Measurements from ENCODE around the gene MUSTN1.

The MUSTN1 gene

DNA sequence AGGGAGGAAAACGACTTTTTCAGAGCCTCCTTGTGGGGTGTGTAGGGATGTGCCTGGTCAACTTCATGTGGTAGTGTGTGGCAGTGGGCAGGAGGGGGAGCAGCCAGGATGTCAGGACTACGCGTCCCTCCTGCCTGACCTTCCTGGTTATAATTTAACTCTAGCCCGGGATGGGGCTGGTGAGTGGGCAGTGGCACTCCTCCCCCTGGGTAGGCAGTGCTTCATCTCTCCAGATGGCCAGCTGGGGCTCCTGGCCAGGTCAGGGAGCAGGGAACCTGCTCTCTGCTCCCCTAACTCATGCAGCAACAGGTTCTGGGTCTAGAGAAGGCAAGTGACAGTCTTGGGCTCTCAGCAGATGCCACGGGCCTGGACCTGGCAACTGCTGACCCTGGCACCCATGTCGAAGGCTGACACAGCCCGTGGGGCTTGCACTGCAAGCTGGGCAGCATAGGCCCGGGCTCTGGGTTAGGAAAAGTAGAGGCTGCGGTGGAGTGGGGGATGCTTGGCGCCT, 6.9 kb downstream of the MUSTN1 start:
- Histone ChIP-seq H3K27me3 (ENCODE audit: control insufficient read depth in 5 of 5, insufficient read depth in 4 of 5, low read length in 5 of 5) (peaks cover 0 to 3% (median 0%) of the 10 kb centered on the region in 5 donors), H3K9me3 (ENCODE audit: control insufficient read depth in 5 of 5, low read length in 5 of 5) (no peaks in the 10 kb centered on the region), H3K4me1 (ENCODE audit: control insufficient read depth in 5 of 5, insufficient read depth in 5 of 5, low read length in 5 of 5) (peaks cover 6 to 17% (median 16%) of the 10 kb centered on the region in 5 donors), H3K27ac (ENCODE audit: low read depth, low read length) (no peak overlapping the region), H3K4me3 (ENCODE audit: low read depth in 1 of 5, low read length in 5 of 5) (no peak overlapping the region), H3K9ac (ENCODE audit: low read length in 5 of 5) (no peak overlapping the region), H3K36me3 (ENCODE audit: control insufficient read depth in 5 of 5, insufficient read depth in 5 of 5, low read length in 5 of 5) (peaks cover 0 to 13% (median 6%) of the 10 kb centered on the region in 5 donors)

- peaks cover 0 to 3% (median 0%) of the 10 kb centered on the region in 5 donors for H3K27me3 ChIP-seq (ENCODE audit: control insufficient read depth in 5 of 5, insufficient read depth in 4 of 5, low read length in 5 of 5)
- peaks cover 0 to 13% (median 6%) of the 10 kb centered on the region in 5 donors for H3K36me3 ChIP-seq (ENCODE audit: control insufficient read depth in 5 of 5, insufficient read depth in 5 of 5, low read length in 5 of 5)
- no peaks in the 10 kb centered on the region for H3K9me3 ChIP-seq (ENCODE audit: control insufficient read depth in 5 of 5, low read length in 5 of 5)
- peaks cover 6 to 16% (median 15%) of the 10 kb centered on the region in 5 donors for H3K4me1 ChIP-seq (ENCODE audit: control insufficient read depth in 5 of 5, insufficient read depth in 5 of 5, low read length in 5 of 5)
- H3K27ac ChIP-seq (ENCODE audit: low read depth, low read length) = no peak overlapping the region
- H3K4me3 ChIP-seq (ENCODE audit: low read depth in 1 of 5, low read length in 5 of 5) = no peak overlapping the region
- H3K9ac ChIP-seq (ENCODE audit: low read length in 5 of 5) = no peak overlapping the region
Observed at GRCh38 chr3:52827441-52827840, 7.4 kb downstream of the MUSTN1 start.

GRCh38 chr3:52824037-52824436, 10.8 kb downstream of the MUSTN1 start:
- H3K4me1 ChIP-seq (ENCODE audit: control insufficient read depth in 5 of 5, insufficient read depth in 5 of 5, low read length in 5 of 5) = peaks cover 0 to 2% (median 0%) of the 10 kb centered on the region in 5 donors
- H3K9me3 ChIP-seq (ENCODE audit: control insufficient read depth in 5 of 5, low read length in 5 of 5) = no peaks in the 10 kb centered on the region
- no peak overlapping the region for H3K9ac ChIP-seq (ENCODE audit: low read length in 5 of 5)
- H3K36me3 ChIP-seq (ENCODE audit: control insufficient read depth in 5 of 5, insufficient read depth in 5 of 5, low read length in 5 of 5) = peaks cover 0 to 13% (median 6%) of the 10 kb centered on the region in 5 donors
- no peak overlapping the region for H3K4me3 ChIP-seq (ENCODE audit: low read depth in 1 of 5, low read length in 5 of 5)
- peaks cover 0 to 3% (median 0%) of the 10 kb centered on the region in 5 donors for H3K27me3 ChIP-seq (ENCODE audit: control insufficient read depth in 5 of 5, insufficient read depth in 4 of 5, low read length in 5 of 5)
- no peak overlapping the region for H3K27ac ChIP-seq (ENCODE audit: low read depth, low read length)

DNA sequence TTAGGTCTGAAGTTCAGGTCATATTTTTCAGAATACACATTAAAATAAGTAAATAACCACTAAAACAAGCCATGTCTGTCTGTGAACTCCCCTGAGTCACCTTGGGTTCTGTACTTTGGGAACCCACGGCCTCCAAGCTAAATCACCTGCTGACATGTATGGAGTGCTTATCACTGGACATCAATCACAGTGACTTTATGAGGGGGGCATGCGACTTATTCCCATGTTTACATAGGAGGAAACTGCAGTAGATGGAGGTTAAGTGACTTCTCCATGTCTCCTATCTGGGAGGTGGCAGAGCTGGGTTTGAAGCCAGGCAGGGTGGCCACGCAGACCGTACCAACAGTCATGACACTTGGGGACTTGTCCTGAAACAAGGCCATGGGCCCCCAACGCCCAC, 12.5 kb downstream of the MUSTN1 start:
- H3K36me3 ChIP-seq (ENCODE audit: control insufficient read depth in 5 of 5, insufficient read depth in 5 of 5, low read length in 5 of 5) = peaks cover 0 to 13% (median 6%) of the 10 kb centered on the region in 5 donors
- H3K27ac ChIP-seq (ENCODE audit: low read depth, low read length) = no peak overlapping the region
- H3K27me3 ChIP-seq (ENCODE audit: control insufficient read depth in 5 of 5, insufficient read depth in 4 of 5, low read length in 5 of 5) = no peaks in the 10 kb centered on the region
- no peak overlapping the region for H3K9ac ChIP-seq (ENCODE audit: low read length in 5 of 5)
- no peak overlapping the region for H3K4me3 ChIP-seq (ENCODE audit: low read depth in 1 of 5, low read length in 5 of 5)
- peaks cover 0 to 2% (median 0%) of the 10 kb centered on the region in 5 donors for H3K4me1 ChIP-seq (ENCODE audit: control insufficient read depth in 5 of 5, insufficient read depth in 5 of 5, low read length in 5 of 5)
- H3K9me3 ChIP-seq (ENCODE audit: control insufficient read depth in 5 of 5, low read length in 5 of 5) = no peaks in the 10 kb centered on the region

- H3K9ac ChIP-seq (ENCODE audit: low read length in 5 of 5) = no peak overlapping the region
- peaks cover 0 to 13% (median 6%) of the 10 kb centered on the region in 5 donors for H3K36me3 ChIP-seq (ENCODE audit: control insufficient read depth in 5 of 5, insufficient read depth in 5 of 5, low read length in 5 of 5)
- no peak overlapping the region for H3K4me3 ChIP-seq (ENCODE audit: low read depth in 1 of 5, low read length in 5 of 5)
Observed at GRCh38 chr3:52820736-52821135, 14.1 kb downstream of the MUSTN1 start.

GRCh38 chr3:52819936-52820335, 14.9 kb downstream of the MUSTN1 start:
- H3K36me3 ChIP-seq (ENCODE audit: control insufficient read depth in 5 of 5, insufficient read depth in 5 of 5, low read length in 5 of 5) = peaks cover 0 to 13% (median 6%) of the 10 kb centered on the region in 5 donors
- peaks cover 0 to 2% (median 0%) of the 10 kb centered on the region in 5 donors for H3K4me1 ChIP-seq (ENCODE audit: control insufficient read depth in 5 of 5, insufficient read depth in 5 of 5, low read length in 5 of 5)
- no peak overlapping the region for H3K4me3 ChIP-seq (ENCODE audit: low read depth in 1 of 5, low read length in 5 of 5)

More at GRCh38 chr3:52820736-52821135, 14.1 kb downstream of the MUSTN1 start:
- Histone ChIP-seq H3K9me3 (ENCODE audit: control insufficient read depth in 5 of 5, low read length in 5 of 5) (no peaks in the 10 kb centered on the region), H3K27ac (ENCODE audit: low read depth, low read length) (no peak overlapping the region), H3K27me3 (ENCODE audit: control insufficient read depth in 5 of 5, insufficient read depth in 4 of 5, low read length in 5 of 5) (no peaks in the 10 kb centered on the region), H3K4me1 (ENCODE audit: control insufficient read depth in 5 of 5, insufficient read depth in 5 of 5, low read length in 5 of 5) (peaks cover 0 to 2% (median 0%) of the 10 kb centered on the region in 5 donors)

DNA sequence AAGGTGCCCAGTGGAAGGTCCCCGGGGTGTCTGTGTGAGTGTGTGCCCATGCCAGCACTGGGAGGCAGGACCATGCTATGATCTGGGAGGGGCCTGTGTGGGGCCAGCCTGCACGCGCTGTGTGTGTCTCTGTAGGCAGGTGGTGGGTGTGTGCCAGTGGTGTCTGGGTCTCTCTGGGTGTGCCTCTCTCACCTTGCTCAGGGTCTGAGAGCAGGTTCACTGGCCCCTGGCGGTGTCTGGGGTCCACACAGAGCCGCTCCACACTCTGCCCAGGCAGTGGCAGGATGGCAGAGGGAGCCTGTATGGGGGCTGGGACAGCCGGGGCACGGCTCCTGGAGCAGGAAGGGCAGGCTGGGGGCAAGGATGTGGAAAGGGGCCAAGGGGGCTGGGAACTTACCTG, 17.0 kb downstream of the MUSTN1 start:
- no peaks in the 10 kb centered on the region for H3K36me3 ChIP-seq (ENCODE audit: control insufficient read depth in 5 of 5, insufficient read depth in 5 of 5, low read length in 5 of 5)
- no peak overlapping the region for H3K9ac ChIP-seq (ENCODE audit: low read length in 5 of 5)
- no peak overlapping the region for H3K27ac ChIP-seq (ENCODE audit: low read depth, low read length)
- no peak overlapping the region for H3K4me3 ChIP-seq (ENCODE audit: low read depth in 1 of 5, low read length in 5 of 5)
- peaks cover 0 to 2% (median 0%) of the 10 kb centered on the region in 5 donors for H3K4me1 ChIP-seq (ENCODE audit: control insufficient read depth in 5 of 5, insufficient read depth in 5 of 5, low read length in 5 of 5)
- no peaks in the 10 kb centered on the region for H3K27me3 ChIP-seq (ENCODE audit: control insufficient read depth in 5 of 5, insufficient read depth in 4 of 5, low read length in 5 of 5)
- H3K9me3 ChIP-seq (ENCODE audit: control insufficient read depth in 5 of 5, low read length in 5 of 5) = no peaks in the 10 kb centered on the region

More at GRCh38 chr3:52819936-52820335, 14.9 kb downstream of the MUSTN1 start:
- no peak overlapping the region for H3K27ac ChIP-seq (ENCODE audit: low read depth, low read length)
- no peaks in the 10 kb centered on the region for H3K9me3 ChIP-seq (ENCODE audit: control insufficient read depth in 5 of 5, low read length in 5 of 5)
- no peak overlapping the region for H3K9ac ChIP-seq (ENCODE audit: low read length in 5 of 5)
- no peaks in the 10 kb centered on the region for H3K27me3 ChIP-seq (ENCODE audit: control insufficient read depth in 5 of 5, insufficient read depth in 4 of 5, low read length in 5 of 5)

GRCh38 chr3:52817221-52817620, 17.6 kb downstream of the MUSTN1 start:
- no peaks in the 10 kb centered on the region for H3K27me3 ChIP-seq (ENCODE audit: control insufficient read depth in 5 of 5, insufficient read depth in 4 of 5, low read length in 5 of 5)
- H3K9me3 ChIP-seq (ENCODE audit: control insufficient read depth in 5 of 5, low read length in 5 of 5) = no peaks in the 10 kb centered on the region
- peaks cover 0 to 2% (median 0%) of the 10 kb centered on the region in 5 donors for H3K4me1 ChIP-seq (ENCODE audit: control insufficient read depth in 5 of 5, insufficient read depth in 5 of 5, low read length in 5 of 5)
- no peak overlapping the region for H3K9ac ChIP-seq (ENCODE audit: low read length in 5 of 5)
- H3K4me3 ChIP-seq (ENCODE audit: low read depth in 1 of 5, low read length in 5 of 5) = no peak overlapping the region
- H3K36me3 ChIP-seq (ENCODE audit: control insufficient read depth in 5 of 5, insufficient read depth in 5 of 5, low read length in 5 of 5) = no peaks in the 10 kb centered on the region
- H3K27ac ChIP-seq (ENCODE audit: low read depth, low read length) = no peak overlapping the region

DNA sequence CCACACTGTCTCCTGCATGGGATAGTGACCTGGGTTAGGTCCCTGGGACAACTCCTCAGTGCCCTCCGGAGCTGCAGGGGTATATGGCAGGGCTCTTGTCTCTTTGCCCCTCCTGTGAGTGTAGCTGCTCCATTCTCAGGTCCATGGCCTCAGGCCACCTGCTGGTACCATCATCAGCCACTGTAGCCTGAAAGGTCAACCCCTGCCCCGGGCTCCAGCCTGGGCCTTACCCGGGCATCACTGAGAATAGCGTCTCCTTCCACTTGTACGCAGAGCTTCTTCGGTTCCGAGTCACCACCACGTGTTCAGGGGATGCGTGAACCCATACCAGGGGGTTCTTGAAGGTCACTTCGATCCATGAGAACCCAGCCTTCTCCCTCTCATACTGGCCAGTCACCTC, 18.2 kb downstream of the MUSTN1 start:
- H3K9ac ChIP-seq (ENCODE audit: low read length in 5 of 5) = no peak overlapping the region
- no peaks in the 10 kb centered on the region for H3K27me3 ChIP-seq (ENCODE audit: control insufficient read depth in 5 of 5, insufficient read depth in 4 of 5, low read length in 5 of 5)
- H3K4me1 ChIP-seq (ENCODE audit: control insufficient read depth in 5 of 5, insufficient read depth in 5 of 5, low read length in 5 of 5) = peaks cover 0 to 2% (median 0%) of the 10 kb centered on the region in 5 donors
- H3K27ac ChIP-seq (ENCODE audit: low read depth, low read length) = no peak overlapping the region
- H3K9me3 ChIP-seq (ENCODE audit: control insufficient read depth in 5 of 5, low read length in 5 of 5) = no peaks in the 10 kb centered on the region
- no peaks in the 10 kb centered on the region for H3K36me3 ChIP-seq (ENCODE audit: control insufficient read depth in 5 of 5, insufficient read depth in 5 of 5, low read length in 5 of 5)
- no peak overlapping the region for H3K4me3 ChIP-seq (ENCODE audit: low read depth in 1 of 5, low read length in 5 of 5)

DNA sequence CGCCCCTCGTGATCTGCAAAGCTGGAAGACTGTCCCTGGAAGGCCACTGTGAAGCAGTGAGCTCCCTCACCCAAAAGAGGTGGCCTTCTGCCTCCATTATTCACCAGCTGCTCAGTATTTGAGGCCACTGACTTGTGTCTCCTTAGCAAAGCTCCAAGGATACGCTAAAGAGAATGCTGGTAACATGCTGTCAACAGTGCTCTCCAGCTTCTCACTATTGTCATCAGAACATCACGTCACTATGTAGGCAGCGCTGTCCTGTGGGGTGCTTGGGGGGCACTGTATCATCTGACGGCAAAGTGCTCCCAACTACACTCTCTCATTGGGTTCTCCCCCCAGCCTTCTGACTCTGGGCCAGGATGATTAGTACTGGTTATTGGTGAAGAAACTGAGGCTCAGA, 18.6 kb downstream of the MUSTN1 start:
- H3K4me3 ChIP-seq (ENCODE audit: low read depth in 1 of 5, low read length in 5 of 5) = no peak overlapping the region
- H3K27ac ChIP-seq (ENCODE audit: low read depth, low read length) = no peak overlapping the region
- H3K9ac ChIP-seq (ENCODE audit: low read length in 5 of 5) = no peak overlapping the region
- H3K36me3 ChIP-seq (ENCODE audit: control insufficient read depth in 5 of 5, insufficient read depth in 5 of 5, low read length in 5 of 5) = no peaks in the 10 kb centered on the region
- H3K4me1 ChIP-seq (ENCODE audit: control insufficient read depth in 5 of 5, insufficient read depth in 5 of 5, low read length in 5 of 5) = no peaks in the 10 kb centered on the region
- H3K9me3 ChIP-seq (ENCODE audit: control insufficient read depth in 5 of 5, low read length in 5 of 5) = no peaks in the 10 kb centered on the region
- H3K27me3 ChIP-seq (ENCODE audit: control insufficient read depth in 5 of 5, insufficient read depth in 4 of 5, low read length in 5 of 5) = no peaks in the 10 kb centered on the region
